Bronchial epithelial cell (primary cell): ENCODE measurements around the gene CHST7. TPM values are rescaled to one million over a fixed set of nuclear protein-coding genes. Genes with fewer than 3 reads are reported as not detected.

Experiments used
- DNase-seq: peaks from one replicate; pipeline ENCODE4 v3.0.0-alpha.2; 2010; ENCODE audit warnings: low read depth
- FAIRE-seq: peaks from 2 replicates; lab custom pipeline; 2011; peaks lifted over from hg19 to GRCh38; lab: Jason Lieb, UNC
- H3K27me3 ChIP-seq: 2 replicates; pipeline ENCODE4 v1.5.1; 2011; ENCODE audit warnings: low read length; ENCODE audit not compliant: control insufficient read depth, insufficient read depth
- H3K36me3 ChIP-seq: 2 replicates; pipeline ENCODE4 v1.5.1; 2011; ENCODE audit warnings: low read length; ENCODE audit not compliant: control insufficient read depth, insufficient read depth
- H3K4me3 ChIP-seq: 2 replicates; pipeline ENCODE4 v1.5.1; 2011; ENCODE audit warnings: mild to moderate bottlenecking, low read depth, low read length, control low read depth
- total RNA-seq: library from RNA; depleted of rRNA; stranded (reverse); fragments of >200 nt; gene quantifications from 2 replicates; pipeline ENCODE4 v1.2.1, GENCODE V29; 2014
- TF ChIP-seq, protein P1 (sequence below): IDR thresholded peaks from 2 replicates; pipeline ENCODE4 v1.5.1; 2011; ENCODE audit warnings: mild to moderate bottlenecking, moderate library complexity, low read length, control low read depth, inconsistent platforms; ENCODE audit not compliant: insufficient read depth, severe bottlenecking

CHST7 gene
- total RNA-seq, 1 donor from 2014 or later = 3.4 TPM

DNA sequence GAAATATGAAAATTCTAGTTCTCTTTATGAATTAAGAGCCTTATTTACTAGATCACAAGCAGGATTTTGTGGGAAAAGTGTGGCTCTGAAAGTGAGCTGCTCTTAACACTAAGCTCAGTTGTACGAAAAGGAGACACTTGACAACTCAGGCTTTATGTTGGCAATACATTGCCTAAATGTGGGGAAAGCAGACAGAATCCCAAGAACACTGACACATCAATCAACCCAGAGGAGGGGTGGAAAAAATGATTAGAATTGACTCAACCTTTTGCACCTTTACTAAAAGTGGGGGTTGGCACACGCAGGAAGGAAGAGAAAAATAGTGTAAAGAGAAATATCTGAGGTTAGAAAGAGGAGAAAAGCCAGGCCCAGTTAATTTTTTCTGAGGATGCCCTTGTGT lies 61.6 kb downstream of the CHST7 start:
- Histone ChIP-seq H3K27me3 (no peaks in the 10 kb centered on the region), H3K4me3 (no peak overlapping the region), H3K36me3 (no peaks in the 10 kb centered on the region)
- DNase-seq (no peak), FAIRE-seq (no peak)
- TF ChIP-seq, protein P1, sequence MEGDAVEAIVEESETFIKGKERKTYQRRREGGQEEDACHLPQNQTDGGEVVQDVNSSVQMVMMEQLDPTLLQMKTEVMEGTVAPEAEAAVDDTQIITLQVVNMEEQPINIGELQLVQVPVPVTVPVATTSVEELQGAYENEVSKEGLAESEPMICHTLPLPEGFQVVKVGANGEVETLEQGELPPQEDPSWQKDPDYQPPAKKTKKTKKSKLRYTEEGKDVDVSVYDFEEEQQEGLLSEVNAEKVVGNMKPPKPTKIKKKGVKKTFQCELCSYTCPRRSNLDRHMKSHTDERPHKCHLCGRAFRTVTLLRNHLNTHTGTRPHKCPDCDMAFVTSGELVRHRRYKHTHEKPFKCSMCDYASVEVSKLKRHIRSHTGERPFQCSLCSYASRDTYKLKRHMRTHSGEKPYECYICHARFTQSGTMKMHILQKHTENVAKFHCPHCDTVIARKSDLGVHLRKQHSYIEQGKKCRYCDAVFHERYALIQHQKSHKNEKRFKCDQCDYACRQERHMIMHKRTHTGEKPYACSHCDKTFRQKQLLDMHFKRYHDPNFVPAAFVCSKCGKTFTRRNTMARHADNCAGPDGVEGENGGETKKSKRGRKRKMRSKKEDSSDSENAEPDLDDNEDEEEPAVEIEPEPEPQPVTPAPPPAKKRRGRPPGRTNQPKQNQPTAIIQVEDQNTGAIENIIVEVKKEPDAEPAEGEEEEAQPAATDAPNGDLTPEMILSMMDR = no peak

DNA sequence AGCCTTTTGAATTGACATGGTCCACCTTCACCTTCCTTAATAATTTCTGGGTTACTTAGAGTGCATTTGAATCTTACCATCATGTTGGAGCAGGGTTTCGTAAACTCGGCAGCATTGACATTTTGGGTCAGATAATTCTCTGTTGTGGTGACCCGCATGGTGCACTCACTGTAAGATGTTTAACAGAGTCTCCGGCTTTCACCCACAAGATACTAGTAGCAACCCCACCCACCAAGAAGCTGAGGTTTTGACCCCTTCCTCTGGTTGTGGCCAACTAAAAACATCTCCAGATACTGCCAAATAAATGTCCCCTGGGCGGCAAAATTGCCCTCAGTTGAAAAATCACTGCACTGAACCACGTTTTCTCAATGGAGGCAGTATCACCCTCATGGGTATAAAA lies 62.7 kb downstream of the CHST7 start:
- TF ChIP-seq, protein P1 = no peak
- no peak for FAIRE-seq
- no peak for DNase-seq
- no peak overlapping the region for H3K4me3 ChIP-seq
- no peaks in the 10 kb centered on the region for H3K36me3 ChIP-seq
- H3K27me3 ChIP-seq = no peaks in the 10 kb centered on the region

DNA sequence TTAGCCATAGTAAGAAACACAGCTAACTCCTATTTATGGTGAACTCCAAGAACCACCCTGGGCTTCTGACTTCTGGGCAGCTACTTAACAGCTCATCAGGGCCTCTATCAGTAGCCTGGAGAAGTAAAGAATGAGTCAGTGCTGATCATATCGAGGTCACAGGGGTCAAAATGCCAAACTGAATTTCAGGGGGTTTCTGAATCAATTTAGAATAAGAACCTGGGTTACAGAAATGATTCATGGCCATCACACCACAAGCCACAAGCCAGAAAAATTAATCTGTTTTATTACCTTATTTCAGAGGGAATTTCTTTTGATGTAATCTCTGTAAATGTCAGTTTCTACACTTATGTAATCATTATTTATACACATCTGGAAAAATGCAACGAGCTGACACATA lies 64.4 kb downstream of the CHST7 start:
- DNase-seq = peak; percentile 28
- Histone ChIP-seq H3K36me3 (no peaks in the 10 kb centered on the region), H3K27me3 (no peaks in the 10 kb centered on the region), H3K4me3 (no peak overlapping the region)
- TF ChIP-seq, protein P1 = no peak
- FAIRE-seq = no peak

DNA sequence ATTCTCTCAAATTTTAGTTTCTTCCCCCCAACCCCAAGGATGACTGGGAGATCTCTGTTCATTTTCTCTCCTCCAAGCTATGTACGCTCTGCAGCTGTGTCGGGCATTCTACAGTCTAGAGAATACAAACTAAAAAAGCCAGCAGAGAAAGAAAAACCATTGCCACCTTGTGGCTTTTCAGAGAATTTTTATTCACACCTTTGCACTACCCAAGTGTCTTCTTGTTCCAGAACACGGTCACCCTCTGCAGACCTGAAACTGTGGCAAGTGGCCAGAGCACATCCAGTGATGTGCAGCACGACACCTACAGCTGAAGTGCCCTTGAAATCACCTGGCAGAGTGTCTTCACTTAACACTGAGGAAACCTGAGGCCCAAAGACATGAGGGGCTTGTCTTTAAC lies 68.6 kb downstream of the CHST7 start:
- Histone ChIP-seq H3K36me3 (no peaks in the 10 kb centered on the region), H3K4me3 (no peak overlapping the region), H3K27me3 (no peaks in the 10 kb centered on the region)
- TF ChIP-seq, protein P1 = peak; percentile 48
- DNase-seq = no peak
- no peak for FAIRE-seq

DNA sequence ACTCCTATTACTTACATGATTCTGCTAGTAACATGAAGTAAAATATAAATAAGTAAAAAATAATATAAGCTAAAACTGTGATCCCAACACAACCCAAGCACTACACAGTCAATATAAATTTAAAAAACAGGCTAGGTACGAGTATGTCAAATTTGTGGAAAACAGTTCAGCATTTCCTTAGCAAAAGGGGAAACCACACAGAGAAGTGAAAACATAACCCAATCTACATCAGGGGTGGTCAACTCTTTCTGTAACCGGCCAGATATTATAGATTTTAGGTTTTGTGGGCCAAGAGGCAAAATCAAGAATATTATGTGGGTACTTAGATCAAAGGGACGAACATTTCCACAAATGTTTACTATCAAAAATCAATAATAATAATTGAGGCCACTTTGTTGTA lies 70.1 kb downstream of the CHST7 start:
- no peaks in the 10 kb centered on the region for H3K27me3 ChIP-seq
- H3K36me3 ChIP-seq = no peaks in the 10 kb centered on the region
- no peak overlapping the region for H3K4me3 ChIP-seq
- no peak for DNase-seq
- FAIRE-seq = no peak
- TF ChIP-seq, protein P1 = no peak

DNA sequence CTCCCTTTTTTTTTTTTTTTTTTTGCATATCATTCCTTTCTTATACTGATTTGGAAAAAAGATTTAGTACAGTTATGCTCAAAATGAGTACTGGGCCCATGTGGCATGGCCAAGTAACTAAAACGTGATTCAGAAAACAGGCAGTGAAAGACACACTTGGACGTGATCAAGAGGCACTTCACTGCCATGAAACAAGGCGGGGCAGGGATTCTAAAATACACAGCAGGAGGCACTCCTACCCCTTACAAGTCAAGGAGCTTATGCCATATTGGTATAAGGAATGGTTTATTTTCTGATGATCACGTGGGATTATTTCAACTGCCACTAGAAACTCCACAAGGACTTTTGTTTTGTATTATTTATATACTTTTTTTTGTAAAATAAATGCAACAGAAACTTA lies 72.0 kb downstream of the CHST7 start:
- TF ChIP-seq, protein P1 = no peak
- Histone ChIP-seq H3K4me3 (no peak overlapping the region), H3K27me3 (no peaks in the 10 kb centered on the region), H3K36me3 (no peaks in the 10 kb centered on the region)
- FAIRE-seq (no peak), DNase-seq (no peak)
